ENCODE measurements around the gene QRSL1. TPM values are rescaled to one million over a fixed set of nuclear protein-coding genes. Genes with fewer than 3 reads are reported as not detected.

QRSL1 gene
- total and polyA plus RNA-seq, 12 donors: 4.8 to 23.0 (median 11.0) TPM

DNA sequence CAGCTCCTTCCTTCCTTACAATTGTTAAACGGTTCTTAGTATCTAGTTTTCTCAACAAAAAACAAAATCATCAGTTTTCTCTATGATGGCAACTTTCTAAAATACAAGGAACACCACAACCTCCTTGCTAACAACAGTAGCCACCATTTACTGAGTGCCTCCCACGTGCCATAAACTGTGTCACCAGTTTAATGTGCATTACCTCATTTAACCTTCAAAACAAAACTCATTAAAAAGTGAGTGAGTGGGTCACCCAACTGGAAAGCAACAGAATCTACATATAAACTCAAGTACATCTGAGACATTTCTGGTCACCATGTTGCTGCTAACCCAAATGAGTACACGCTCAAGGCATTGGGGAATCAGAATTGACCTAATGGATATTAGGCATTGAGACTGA is 11.1 kb upstream of the QRSL1 start:
- no peaks in the 10 kb centered on the region for H3K27me3 ChIP-seq
- no peak overlapping the region for H3K4me3 ChIP-seq
- intact Hi-C loops (cut with DNase I): no loop called here
- DNase-seq: no peak
- no peaks in the 10 kb centered on the region for H3K9me3 ChIP-seq (replicated peaks in 1 of 3)
- no peak overlapping the region for H3K27ac ChIP-seq
- H3K36me3 ChIP-seq (replicated peaks in 1 of 2): peaks cover 0 to 5% of the 10 kb centered on the region in 2 donors
- no peaks in the 10 kb centered on the region for H3K4me1 ChIP-seq (replicated peaks in 1 of 2)
- 64 to 83% (median 76%) methylated on average over 3 of the region's 3 CpGs for WGBS, 4 donors
- no peak for TF ChIP-seq POLR2A (IDR thresholded peaks at IDR 0.05)
- TF ChIP-seq, protein P1, sequence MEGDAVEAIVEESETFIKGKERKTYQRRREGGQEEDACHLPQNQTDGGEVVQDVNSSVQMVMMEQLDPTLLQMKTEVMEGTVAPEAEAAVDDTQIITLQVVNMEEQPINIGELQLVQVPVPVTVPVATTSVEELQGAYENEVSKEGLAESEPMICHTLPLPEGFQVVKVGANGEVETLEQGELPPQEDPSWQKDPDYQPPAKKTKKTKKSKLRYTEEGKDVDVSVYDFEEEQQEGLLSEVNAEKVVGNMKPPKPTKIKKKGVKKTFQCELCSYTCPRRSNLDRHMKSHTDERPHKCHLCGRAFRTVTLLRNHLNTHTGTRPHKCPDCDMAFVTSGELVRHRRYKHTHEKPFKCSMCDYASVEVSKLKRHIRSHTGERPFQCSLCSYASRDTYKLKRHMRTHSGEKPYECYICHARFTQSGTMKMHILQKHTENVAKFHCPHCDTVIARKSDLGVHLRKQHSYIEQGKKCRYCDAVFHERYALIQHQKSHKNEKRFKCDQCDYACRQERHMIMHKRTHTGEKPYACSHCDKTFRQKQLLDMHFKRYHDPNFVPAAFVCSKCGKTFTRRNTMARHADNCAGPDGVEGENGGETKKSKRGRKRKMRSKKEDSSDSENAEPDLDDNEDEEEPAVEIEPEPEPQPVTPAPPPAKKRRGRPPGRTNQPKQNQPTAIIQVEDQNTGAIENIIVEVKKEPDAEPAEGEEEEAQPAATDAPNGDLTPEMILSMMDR (IDR thresholded peaks at IDR 0.05): no peak

- WGBS, 4 donors: 75 to 88% (median 82%) methylated on average over 1 of the region's 1 CpG
- H3K36me3 ChIP-seq (replicated peaks in 1 of 2): peaks cover 0 to 5% of the 10 kb centered on the region in 2 donors
- intact Hi-C loops (cut with DNase I): no loop called here
- H3K4me1 ChIP-seq (replicated peaks in 1 of 2): no peaks in the 10 kb centered on the region
- TF ChIP-seq, protein P1 (IDR thresholded peaks at IDR 0.05): no peak
- no peak for TF ChIP-seq POLR2A (IDR thresholded peaks at IDR 0.05)
- no peak overlapping the region for H3K27ac ChIP-seq
- H3K4me3 ChIP-seq: no peak overlapping the region
- H3K9me3 ChIP-seq (replicated peaks in 1 of 3): no peaks in the 10 kb centered on the region
- no peaks in the 10 kb centered on the region for H3K27me3 ChIP-seq
- DNase-seq: no peak
Measured at GRCh38 chr6:106619223-106619622, 10.2 kb upstream of the QRSL1 start.

DNA sequence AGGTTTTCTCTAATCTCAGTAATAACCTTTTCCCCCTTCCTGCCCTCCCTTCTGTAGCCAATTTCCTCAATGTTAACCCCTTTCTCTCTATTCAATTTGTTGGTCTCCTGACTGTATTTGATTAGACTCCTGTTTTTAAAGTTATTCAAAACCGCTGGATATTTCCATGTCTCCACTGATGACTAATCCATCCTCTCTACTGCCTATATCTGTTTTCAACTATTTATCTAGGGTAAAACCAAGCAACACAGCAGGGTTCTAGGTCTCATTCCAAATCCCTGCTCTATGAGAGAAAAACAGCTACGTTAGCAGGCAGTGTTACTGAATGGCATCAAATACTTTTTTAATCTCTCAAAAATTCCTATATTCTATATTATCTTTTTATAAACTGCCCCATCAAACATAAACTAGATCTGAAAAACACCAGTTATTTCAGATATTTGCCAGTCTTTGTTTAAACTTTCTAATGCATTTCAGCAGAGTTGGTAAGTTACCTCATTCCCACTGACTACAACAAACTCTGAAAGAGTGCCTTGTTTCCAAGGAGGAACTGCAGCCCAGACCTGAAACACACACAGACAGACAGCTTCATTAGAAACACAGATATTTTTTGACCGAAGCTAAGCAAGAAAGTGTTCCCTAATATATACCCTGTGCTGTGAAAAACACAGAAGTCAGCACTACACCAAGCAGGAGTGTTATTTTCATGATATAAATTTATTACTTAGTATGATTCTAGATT is 8.3 kb upstream of the QRSL1 start:
- TF ChIP-seq, protein P1 (IDR thresholded peaks at IDR 0.05): no peak
- Histone ChIP-seq H3K4me3 (no peak overlapping the region), H3K27ac (no peak overlapping the region), H3K36me3 (replicated peaks in 1 of 2) (peaks cover 0 to 5% of the 10 kb centered on the region in 2 donors), H3K4me1 (replicated peaks in 1 of 2) (no peaks in the 10 kb centered on the region), H3K27me3 (no peaks in the 10 kb centered on the region), H3K9me3 (replicated peaks in 1 of 3) (no peaks in the 10 kb centered on the region)
- DNase-seq: no peak
- WGBS, 4 donors: 78 to 92% (median 90%) methylated on average over 3 of the region's 3 CpGs
- intact Hi-C loops (cut with DNase I): no loop called here

- TF ChIP-seq, protein P1 (IDR thresholded peaks at IDR 0.05): no peak
- no peak for TF ChIP-seq POLR2A (IDR thresholded peaks at IDR 0.05)
- intact Hi-C loops (cut with DNase I): no loop called here
- DNase-seq: no peak
- Histone ChIP-seq H3K4me1 (replicated peaks in 1 of 2) (no peaks in the 10 kb centered on the region), H3K9me3 (replicated peaks in 1 of 3) (no peaks in the 10 kb centered on the region), H3K36me3 (replicated peaks in 1 of 2) (peaks cover 0 to 5% of the 10 kb centered on the region in 2 donors), H3K27me3 (no peaks in the 10 kb centered on the region), H3K4me3 (no peak overlapping the region), H3K27ac (no peak overlapping the region)
- WGBS, 4 donors: 91 to 98% (median 96%) methylated on average over 4 to 8 of the region's 8 CpGs
Measured at GRCh38 chr6:106622412-106622811, 7.0 kb upstream of the QRSL1 start.
